ENCODE measurements around the gene AGFG2.

DNA sequence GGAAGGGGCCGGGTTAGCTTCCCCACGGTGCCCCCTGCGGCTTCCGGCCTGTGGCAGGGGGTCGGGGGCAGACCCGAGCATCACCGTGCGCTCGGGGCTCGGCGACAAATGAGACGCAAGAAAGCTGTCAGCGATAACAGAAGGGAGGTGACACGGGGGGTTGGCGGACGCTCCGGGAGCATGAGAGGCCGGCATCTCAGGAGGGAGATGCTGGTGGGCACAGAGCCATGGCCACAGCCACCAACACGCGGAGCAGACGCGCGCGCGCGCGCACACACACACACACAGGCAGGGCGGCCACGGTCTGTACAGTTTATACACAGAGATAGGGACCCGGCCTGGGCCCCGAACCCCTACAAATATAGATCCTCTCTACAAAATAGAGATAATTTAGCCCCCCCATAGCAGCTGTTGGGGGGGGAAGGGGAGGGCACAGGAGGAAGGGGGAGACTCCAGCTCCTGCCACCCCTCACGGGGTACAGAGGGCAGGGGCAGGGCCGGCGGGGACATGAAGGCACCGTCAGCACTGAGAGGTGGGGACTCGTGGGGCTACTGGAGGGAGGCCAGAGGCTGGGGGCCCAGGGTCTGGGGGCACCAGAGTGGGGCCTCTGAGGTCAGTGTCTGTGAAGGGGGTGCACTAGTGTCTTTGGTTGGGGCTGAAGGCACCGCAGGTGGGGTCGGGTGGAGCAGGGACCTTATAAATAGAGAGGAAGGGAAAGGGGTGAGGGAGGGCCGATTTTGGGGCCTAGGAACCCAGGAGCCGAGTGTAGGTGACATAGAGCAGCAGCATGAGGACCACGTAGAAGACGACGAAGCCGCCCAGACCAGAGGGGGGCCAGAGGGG is 35.6 kb downstream of the AGFG2 start:
- TF ChIP-seq, protein P1, sequence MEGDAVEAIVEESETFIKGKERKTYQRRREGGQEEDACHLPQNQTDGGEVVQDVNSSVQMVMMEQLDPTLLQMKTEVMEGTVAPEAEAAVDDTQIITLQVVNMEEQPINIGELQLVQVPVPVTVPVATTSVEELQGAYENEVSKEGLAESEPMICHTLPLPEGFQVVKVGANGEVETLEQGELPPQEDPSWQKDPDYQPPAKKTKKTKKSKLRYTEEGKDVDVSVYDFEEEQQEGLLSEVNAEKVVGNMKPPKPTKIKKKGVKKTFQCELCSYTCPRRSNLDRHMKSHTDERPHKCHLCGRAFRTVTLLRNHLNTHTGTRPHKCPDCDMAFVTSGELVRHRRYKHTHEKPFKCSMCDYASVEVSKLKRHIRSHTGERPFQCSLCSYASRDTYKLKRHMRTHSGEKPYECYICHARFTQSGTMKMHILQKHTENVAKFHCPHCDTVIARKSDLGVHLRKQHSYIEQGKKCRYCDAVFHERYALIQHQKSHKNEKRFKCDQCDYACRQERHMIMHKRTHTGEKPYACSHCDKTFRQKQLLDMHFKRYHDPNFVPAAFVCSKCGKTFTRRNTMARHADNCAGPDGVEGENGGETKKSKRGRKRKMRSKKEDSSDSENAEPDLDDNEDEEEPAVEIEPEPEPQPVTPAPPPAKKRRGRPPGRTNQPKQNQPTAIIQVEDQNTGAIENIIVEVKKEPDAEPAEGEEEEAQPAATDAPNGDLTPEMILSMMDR (IDR thresholded peaks at IDR 0.05) = no peak
- TF ChIP-seq, protein P2, sequence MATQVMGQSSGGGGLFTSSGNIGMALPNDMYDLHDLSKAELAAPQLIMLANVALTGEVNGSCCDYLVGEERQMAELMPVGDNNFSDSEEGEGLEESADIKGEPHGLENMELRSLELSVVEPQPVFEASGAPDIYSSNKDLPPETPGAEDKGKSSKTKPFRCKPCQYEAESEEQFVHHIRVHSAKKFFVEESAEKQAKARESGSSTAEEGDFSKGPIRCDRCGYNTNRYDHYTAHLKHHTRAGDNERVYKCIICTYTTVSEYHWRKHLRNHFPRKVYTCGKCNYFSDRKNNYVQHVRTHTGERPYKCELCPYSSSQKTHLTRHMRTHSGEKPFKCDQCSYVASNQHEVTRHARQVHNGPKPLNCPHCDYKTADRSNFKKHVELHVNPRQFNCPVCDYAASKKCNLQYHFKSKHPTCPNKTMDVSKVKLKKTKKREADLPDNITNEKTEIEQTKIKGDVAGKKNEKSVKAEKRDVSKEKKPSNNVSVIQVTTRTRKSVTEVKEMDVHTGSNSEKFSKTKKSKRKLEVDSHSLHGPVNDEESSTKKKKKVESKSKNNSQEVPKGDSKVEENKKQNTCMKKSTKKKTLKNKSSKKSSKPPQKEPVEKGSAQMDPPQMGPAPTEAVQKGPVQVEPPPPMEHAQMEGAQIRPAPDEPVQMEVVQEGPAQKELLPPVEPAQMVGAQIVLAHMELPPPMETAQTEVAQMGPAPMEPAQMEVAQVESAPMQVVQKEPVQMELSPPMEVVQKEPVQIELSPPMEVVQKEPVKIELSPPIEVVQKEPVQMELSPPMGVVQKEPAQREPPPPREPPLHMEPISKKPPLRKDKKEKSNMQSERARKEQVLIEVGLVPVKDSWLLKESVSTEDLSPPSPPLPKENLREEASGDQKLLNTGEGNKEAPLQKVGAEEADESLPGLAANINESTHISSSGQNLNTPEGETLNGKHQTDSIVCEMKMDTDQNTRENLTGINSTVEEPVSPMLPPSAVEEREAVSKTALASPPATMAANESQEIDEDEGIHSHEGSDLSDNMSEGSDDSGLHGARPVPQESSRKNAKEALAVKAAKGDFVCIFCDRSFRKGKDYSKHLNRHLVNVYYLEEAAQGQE (IDR thresholded peaks at IDR 0.05; ENCODE audit: insufficient read depth in 1 of 2, low read depth in 2 of 2, low read length in 1 of 2) = no peak
- TF ChIP-seq POLR2AphosphoS5 (IDR thresholded peaks at IDR 0.05; ENCODE audit: low read depth, low read length) = no peak; the same call in 1 of the 2 replicates
- TF ChIP-seq TCF7L2 (IDR thresholded peaks at IDR 0.05; ENCODE audit: low read depth, low read length) = no peak

Data from Panc1 (cell line).